Measurements from ENCODE around the gene NELFB.

- TF ChIP-seq CTCF (IDR thresholded peaks at IDR 0.05): no peak
- no peak for TF ChIP-seq POLR2A (IDR thresholded peaks at IDR 0.05)
Observed at GRCh38 chr9:137263506-137263905, 8.4 kb downstream of the NELFB start.

All from testis (tissue), 2 donors.